ENCODE data around the gene TRIM26.

GRCh38 chr6:30158475-30159040 lies 54.6 kb downstream of the TRIM26 start:
- TF ChIP-seq CTCF (IDR thresholded peaks at IDR 0.05) (no peak), POLR2A (IDR thresholded peaks at IDR 0.05) (no peak)
